HG02759 (cell line): ENCODE measurements around the gene FHIT.
"Not testable (repeated sequence)": the region's sequence is repeated elsewhere in the genome, so short reads cannot be mapped to it uniquely, and the experiment has no call there.

Experiments used
- ATAC-seq: cut with Tn5 transposase; IDR thresholded peaks from one replicate; pipeline ENCODE4 v1.9.1; 2021; ENCODE audit warnings: mild to moderate bottlenecking, moderate library complexity; ENCODE audit not compliant: unreplicated experiment

Gene FHIT

DNA sequence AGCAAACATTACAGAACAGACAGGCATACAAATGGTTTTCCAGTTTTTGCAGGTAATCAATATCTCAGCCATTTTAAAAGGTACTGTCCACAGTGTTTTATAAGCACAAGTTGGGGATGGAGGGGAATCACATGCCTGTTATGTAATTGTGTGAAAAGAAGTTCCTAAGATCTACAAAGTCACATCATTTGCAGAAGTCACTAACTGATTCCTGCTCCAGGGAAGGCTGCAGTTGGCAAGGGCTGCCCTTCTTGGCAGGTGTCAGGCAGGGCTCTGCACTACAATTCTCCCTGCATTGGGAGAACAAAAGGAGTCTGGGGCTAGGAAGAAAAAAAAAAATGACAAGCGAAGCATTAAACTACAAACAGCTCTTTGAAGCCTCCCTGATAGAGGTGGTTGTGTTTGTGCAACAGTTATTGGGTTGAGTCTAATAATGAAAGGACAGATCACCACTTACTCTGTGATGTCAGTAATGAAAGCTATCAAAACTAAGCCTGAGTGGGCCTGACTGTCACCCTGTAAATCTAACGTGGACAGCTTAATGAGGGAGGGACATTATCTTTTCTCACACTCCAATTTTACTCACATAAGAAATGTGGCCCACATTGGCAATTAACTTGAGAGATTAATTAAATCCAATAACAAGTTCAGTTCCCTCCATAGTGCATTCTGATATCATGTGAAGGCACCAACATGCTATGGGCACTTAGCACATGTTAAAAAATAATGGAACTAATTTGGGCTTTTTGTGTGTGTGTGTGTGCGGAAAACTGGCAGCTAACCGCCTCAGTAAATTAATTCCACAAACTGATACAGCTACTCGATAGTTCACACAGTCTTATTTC is 242.9 kb downstream of the FHIT start:
- ATAC-seq, result no peak

DNA sequence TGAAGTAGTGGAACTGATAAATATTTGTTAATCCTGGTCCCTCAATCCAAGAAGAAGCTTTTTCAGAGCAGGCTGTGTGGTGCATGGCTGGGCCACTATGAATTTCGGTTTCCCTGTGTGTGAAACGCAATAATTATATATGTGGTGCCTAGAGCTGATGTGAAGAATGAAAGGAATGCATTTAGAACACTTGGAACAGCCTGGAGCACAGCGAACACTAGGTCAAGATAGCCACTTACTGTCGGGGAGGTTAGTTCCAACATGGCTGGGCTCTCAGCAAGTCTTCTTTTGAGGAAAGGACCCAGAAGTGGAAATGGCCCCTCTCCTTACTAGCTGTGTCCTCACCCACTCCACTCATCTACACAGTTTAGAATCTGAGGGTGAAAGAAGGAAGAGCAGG is 245.7 kb downstream of the FHIT start:
- ATAC-seq, result no peak

DNA sequence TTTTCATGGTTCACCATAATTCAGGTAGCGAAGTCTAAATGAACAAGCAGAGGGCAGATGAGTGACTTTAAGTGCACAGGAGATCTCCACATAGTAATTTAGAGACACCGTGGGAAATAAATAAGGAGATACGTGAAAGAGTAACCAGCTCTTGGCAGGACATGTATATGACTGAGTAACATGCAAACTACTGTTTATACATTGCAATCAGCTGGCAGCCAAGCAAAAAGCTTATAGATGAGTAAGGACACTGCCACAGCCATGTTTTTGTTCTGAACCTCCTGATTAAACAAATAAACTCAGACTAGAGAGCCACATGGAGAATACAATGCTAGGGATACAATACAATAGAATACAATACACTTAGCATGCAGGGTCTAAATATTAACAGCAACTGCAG is 252.4 kb downstream of the FHIT start:
- no peak for ATAC-seq

DNA sequence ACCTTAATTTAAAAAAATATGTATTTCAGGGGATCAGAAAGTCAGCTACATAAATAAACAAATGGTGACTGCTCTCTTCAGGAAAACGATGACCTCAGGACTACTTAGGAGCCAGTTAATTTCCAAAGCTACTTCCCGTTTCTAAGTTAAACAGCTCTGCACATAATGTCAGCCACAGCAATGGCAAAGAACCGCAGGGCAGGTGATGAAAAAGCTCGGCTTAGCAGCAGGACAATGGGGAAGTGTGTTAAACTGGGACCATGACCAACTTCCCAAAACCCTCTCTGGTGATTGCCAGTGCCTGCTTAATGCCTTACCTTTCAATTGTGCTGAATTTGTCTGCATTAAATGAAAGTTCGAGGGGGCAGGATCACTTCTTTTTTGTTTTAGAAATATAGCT is 258.9 kb downstream of the FHIT start:
- no peak for ATAC-seq

DNA sequence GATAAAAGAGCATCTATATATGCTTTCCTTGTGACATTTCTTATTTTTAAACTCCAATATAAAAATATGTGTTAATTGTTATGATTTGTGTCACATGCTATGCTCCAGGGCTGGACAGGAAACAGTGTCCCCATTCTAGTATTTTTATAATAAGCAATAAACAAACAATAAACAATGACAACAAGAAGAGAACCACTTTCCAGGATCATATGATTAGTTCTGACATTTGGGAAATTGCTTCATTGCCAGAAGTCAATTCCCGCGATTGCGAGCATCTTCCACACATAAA is 260.9 kb downstream of the FHIT start:
- no peak for ATAC-seq

DNA sequence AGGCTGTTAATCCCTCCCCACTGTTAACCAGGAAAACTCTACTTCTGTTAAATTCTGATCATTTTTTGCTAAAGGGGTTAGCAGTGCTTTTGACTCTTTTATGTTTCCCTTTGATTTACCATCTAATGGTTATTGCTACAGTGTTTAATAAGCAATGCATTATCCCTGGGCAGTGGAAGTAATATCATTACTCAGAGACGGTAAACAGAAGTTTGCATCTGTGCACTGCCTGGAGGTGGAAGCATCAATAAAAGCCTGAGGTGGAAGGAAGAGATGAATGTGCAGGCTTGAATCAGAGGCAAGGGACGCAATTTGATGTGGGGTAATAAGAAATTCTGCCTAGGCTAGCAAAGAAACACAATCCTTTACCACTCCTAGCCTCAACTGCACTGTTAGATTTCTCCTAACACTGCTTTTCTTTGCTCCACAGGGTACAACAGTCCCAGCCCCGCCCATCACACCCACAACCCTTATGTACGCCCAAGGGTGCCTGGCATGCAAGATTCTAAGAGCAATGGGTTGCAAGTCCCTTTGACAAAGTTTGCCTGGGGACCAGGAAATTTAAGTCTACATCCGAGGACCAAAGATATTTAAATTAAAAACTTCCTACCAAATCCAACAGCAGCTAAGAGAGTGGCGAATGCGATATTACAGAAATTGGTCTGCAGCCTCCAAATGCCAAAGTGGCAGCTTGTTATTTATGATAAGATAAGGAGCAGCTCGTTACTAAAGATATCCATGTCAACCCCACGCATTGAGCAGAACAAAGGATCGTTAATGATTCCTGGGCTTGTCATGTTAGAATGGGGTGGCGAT is 261.4 kb downstream of the FHIT start:
- no peak for ATAC-seq

- not testable (repeated sequence) for ATAC-seq
These were observed 264.1 kb downstream of the FHIT start for GRCh38 chr3:60987191-60987590.

- ATAC-seq, result no peak
These were observed 264.7 kb downstream of the FHIT start for GRCh38 chr3:60986552-60986951.

- ATAC-seq, result no peak
These were observed 267.3 kb downstream of the FHIT start for GRCh38 chr3:60983906-60984305.

- ATAC-seq, result no peak
These were observed 270.9 kb downstream of the FHIT start for GRCh38 chr3:60980342-60980692.

- ATAC-seq, result no peak
These were observed 271.6 kb downstream of the FHIT start for GRCh38 chr3:60979461-60980341.

GRCh38 chr3:60973321-60973720 is 277.9 kb downstream of the FHIT start:
- ATAC-seq, result no peak

DNA sequence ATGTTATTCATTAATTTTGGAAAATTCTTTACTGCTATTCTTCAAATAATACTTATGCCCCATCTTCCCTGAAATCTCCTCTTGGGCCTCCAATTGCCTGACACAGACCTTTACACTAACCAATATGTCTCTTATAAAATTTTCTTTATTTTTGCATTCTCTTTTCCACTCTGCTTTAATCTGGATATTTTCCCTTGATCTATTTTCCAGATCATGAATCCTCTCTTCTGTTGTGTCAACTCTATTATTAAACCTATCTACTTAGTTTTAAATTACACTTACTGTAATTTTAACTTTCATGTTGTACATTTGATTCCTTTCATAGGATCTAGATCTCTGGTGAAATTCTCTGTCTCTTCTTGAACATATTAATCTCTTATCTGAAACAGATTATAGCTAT is 278.7 kb downstream of the FHIT start:
- no peak for ATAC-seq

- no peak for ATAC-seq
These were observed 280.4 kb downstream of the FHIT start for GRCh38 chr3:60970850-60971249.

GRCh38 chr3:60967141-60967540 is 284.1 kb downstream of the FHIT start:
- ATAC-seq, result no peak

- no peak for ATAC-seq
These were observed 293.7 kb downstream of the FHIT start for GRCh38 chr3:60957541-60957940.

DNA sequence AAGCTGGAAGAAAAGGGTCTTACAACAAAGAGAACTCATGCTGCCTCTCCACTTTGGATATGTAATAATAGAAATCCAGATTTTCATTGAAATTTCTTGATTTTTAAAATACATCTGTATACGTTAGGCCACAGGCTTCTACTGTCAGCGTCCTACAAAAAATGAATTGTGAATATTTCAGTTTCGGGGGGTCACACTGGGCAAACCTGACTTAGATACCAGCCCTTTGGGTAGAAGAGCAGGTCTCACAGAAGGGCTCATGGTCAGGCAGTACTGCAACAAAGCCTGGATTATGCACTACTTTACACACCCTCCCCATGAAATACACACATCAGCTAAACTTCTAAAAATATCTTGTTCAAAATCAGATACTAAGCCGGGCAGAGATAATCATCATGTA is 294.5 kb downstream of the FHIT start:
- no peak for ATAC-seq

GRCh38 chr3:60955034-60955433 is 296.2 kb downstream of the FHIT start:
- ATAC-seq, result no peak

DNA sequence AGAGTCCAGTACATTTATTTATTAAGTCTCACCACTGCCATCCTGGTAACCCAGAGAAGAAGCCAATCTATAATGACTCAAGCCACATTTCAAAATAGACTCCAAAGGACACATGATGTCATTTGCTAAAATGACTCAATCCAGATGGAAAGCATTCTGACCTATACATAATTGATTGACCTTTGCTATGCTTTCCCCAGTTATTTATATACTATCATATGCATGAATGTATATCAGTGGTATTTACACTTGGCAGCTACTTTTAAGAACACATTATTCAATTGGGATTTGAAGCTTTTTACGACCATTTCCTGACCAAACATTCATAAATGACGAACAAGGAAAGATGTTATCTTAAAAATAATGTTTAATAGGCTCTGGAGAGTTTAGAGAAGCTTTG is 297.2 kb downstream of the FHIT start:
- no peak for ATAC-seq

GRCh38 chr3:60953351-60953750 is 297.9 kb downstream of the FHIT start:
- ATAC-seq, result no peak

- ATAC-seq, result no peak
These were observed 299.2 kb downstream of the FHIT start for GRCh38 chr3:60952055-60952454.

- no peak for ATAC-seq
These were observed 302.1 kb downstream of the FHIT start for GRCh38 chr3:60949146-60949545.
